GM12878 (cell line): ENCODE data around the gene FOXB1. TPM values are rescaled to one million over a fixed set of nuclear protein-coding genes. Genes with fewer than 3 reads are reported as not detected.

Experiments
- ATAC-seq: fragments of 200-7000 bp; cut with Tn5 transposase; 3 replicates; pipeline ENCODE4 v1.9.1; 2020; ENCODE audit warnings: mild to moderate bottlenecking, moderate library complexity
- BruUV-seq: library from RNA; stranded (reverse); fragments of 400-500 nt; replicated peaks from 2 replicates; lab custom pipeline; 2021; lab: Mats Ljungman, UMichigan
- CTCF ChIA-PET: fragments of 300-600 bp; sonication (Branson Sonifier 250); formaldehyde crosslinking; extraction: SDS; loops from one replicate; lab custom pipeline; 2021; ENCODE audit warnings: inconsistent platforms; lab: Yijun Ruan, JAX
- POLR2A ChIA-PET: fragments of 350-600 bp; formaldehyde crosslinking; extraction: SDS; loops from one replicate; lab custom pipeline; 2021; ENCODE audit warnings: inconsistent platforms; lab: Charles Lee
- RAD21 ChIA-PET: fragments of 300-600 bp; sonication (Branson Sonifier 250); formaldehyde crosslinking; loops from one replicate; lab custom pipeline; 2023; ENCODE audit warnings: antibody characterized with exemption; ENCODE audit not compliant: unreplicated experiment; lab: Charles Lee
- SMC1A ChIA-PET: fragments of 300-600 bp; sonication (Branson Sonifier 250); formaldehyde crosslinking; loops from one replicate; lab custom pipeline; 2023; ENCODE audit not compliant: unreplicated experiment, uncharacterized antibody; lab: Charles Lee
- DNase-seq: peaks from one replicate; pipeline ENCODE4 v3.0.0-alpha.2; 2011; ENCODE audit warnings: low read depth, low spot score
- FAIRE-seq: peaks from 3 replicates; lab custom pipeline; 2011; peaks lifted over from hg19 to GRCh38; lab: Jason Lieb, UNC
- H2AFZ ChIP-seq: 2 replicates; pipeline ENCODE4 v1.6.0; 2011; ENCODE audit warnings: low read depth, low read length, control low read depth; ENCODE audit not compliant: control insufficient read depth
- H3K27ac ChIP-seq: 2 replicates; pipeline ENCODE4 v1.5.1; 2011; ENCODE audit warnings: control low read depth; ENCODE audit not compliant: control insufficient read depth, insufficient read depth
- H3K27me3 ChIP-seq, 2 experiments: replicated peaks in 1 of 2; 2 replicates each; pipeline versions ENCODE4 v1.6.0 to v1.6.1; 2011; ENCODE audit warnings: low read length in 1 of 2; ENCODE audit not compliant: control insufficient read depth in 2 of 2, insufficient read depth in 2 of 2
- H3K36me3 ChIP-seq, 2 experiments: 2 replicates each; pipeline ENCODE4 v1.5.1; 2011; ENCODE audit warnings: low read length in 1 of 2; ENCODE audit not compliant: control insufficient read depth in 2 of 2, insufficient read depth in 2 of 2
- H3K4me1 ChIP-seq: 2 replicates; pipeline ENCODE4 v1.6.1; 2011; ENCODE audit warnings: mild to moderate bottlenecking, low read length, moderate library complexity, mixed read lengths; ENCODE audit not compliant: control insufficient read depth, insufficient read depth
- H3K4me2 ChIP-seq: 2 replicates; pipeline ENCODE4 v1.6.0; 2011; ENCODE audit warnings: control low read depth; ENCODE audit not compliant: control insufficient read depth, insufficient read depth
- H3K4me3 ChIP-seq: fragments of 200-600 bp; sonication (generic); 2 replicates; pipeline ENCODE4 v1.5.1; 2016
- H3K79me2 ChIP-seq: 2 replicates; pipeline ENCODE4 v1.6.0; 2011; ENCODE audit warnings: low read length; ENCODE audit not compliant: control insufficient read depth, insufficient read depth
- H3K9ac ChIP-seq: 2 replicates; pipeline ENCODE4 v1.8.0; 2011; ENCODE audit warnings: low read length, control low read depth, mixed read lengths; ENCODE audit not compliant: control insufficient read depth, insufficient read depth
- H3K9me3 ChIP-seq: replicated peaks from 3 replicates; pipeline ENCODE4 v1.5.1; 2011; ENCODE audit warnings: mild to moderate bottlenecking, low read length; ENCODE audit not compliant: control insufficient read depth, insufficient read depth
- H4K20me1 ChIP-seq: 2 replicates; pipeline ENCODE4 v1.6.0; 2011; ENCODE audit not compliant: control insufficient read depth, insufficient read depth
- CHD4 ChIP-seq: fragments of 200-600 bp; sonication (generic); IDR thresholded peaks from 2 replicates; pipeline ENCODE4 v1.6.1; 2016; ENCODE audit warnings: mild to moderate bottlenecking
- DPF2 ChIP-seq: fragments of 450-650 bp; IDR thresholded peaks from 2 replicates; pipeline ENCODE4 v1.6.1; 2017; ENCODE audit warnings: mild to moderate bottlenecking
- ETV6 ChIP-seq, 2 experiments: fragments of 450-650 bp in 1 of 2; IDR thresholded peaks in 1 of 2; conservative IDR thresholded peaks in 1 of 2; 2 replicates each; pipeline ENCODE4 v1.6.1; 2014; ENCODE audit warnings: antibody characterized with exemption in 1 of 2, borderline replicate concordance in 1 of 2, low read depth in 1 of 2, mild to moderate bottlenecking in 1 of 2, moderate library complexity in 1 of 2
- POU2F2 ChIP-seq: IDR thresholded peaks from 3 replicates; pipeline ENCODE4 v1.6.1; 2011; ENCODE audit warnings: low read depth, mild to moderate bottlenecking, low read length, borderline replicate concordance
- RFX5 ChIP-seq: IDR thresholded peaks from 2 replicates; pipeline ENCODE4 v1.6.1; 2011; ENCODE audit warnings: low read depth, low read length, improper control_type of control experiment
- TCF7 ChIP-seq: IDR thresholded peaks from 2 replicates; pipeline ENCODE4 v1.6.1; 2014; ENCODE audit warnings: antibody characterized with exemption, borderline replicate concordance
- ZBTB11 ChIP-seq: fragments of 450-650 bp; formaldehyde crosslinking; IDR thresholded peaks from 2 replicates; pipeline ENCODE4 v1.5.0; 2022; ENCODE audit warnings: mild to moderate bottlenecking, missing genetic modification characterization
- ZNF384 ChIP-seq: IDR thresholded peaks from 2 replicates; pipeline ENCODE4 v1.6.1; 2012; ENCODE audit warnings: low read depth, mild to moderate bottlenecking, low read length, improper control_type of control experiment, borderline replicate concordance
- WGBS: methylation state at CpG from one replicate; pipeline ENCODE4 v1.1.6; 2016; ENCODE audit warnings: low lambda C conversion rate; ENCODE audit not compliant: insufficient replicate concordance, insufficient coverage; ENCODE audit errors: missing lambda C conversion rate; 5-methylcytosine and 5-hydroxymethylcytosine counted together
- in situ Hi-C: fragments of 300-500 bp; cut with MboI; formaldehyde crosslinking; loops from 9 replicates; pipeline ENCODE4 v1.14.3; 2018; ENCODE audit warnings: mixed read lengths
- intact Hi-C: fragments of 100-400 bp; cut with micrococcal nuclease; formaldehyde crosslinking; loops from one replicate; pipeline ENCODE4 v1.14.2; 2022; ENCODE audit not compliant: unreplicated experiment
- polyA plus RNA-seq, 11 experiments: library from polyadenylated mRNA; depleted of rRNA in 4 of 11; unstranded in 6 of 11; stranded (reverse) in 5 of 11; fragments of >200 nt; fragmentation: Nextera tagmentation in 4 of 11; fragmentation: Illumina TruSeq in 1 of 11; extraction: Ambion mirVana in 4 of 11; extraction: Trizol in 1 of 11; gene quantifications; 1 replicate in 1 of 11; 2 replicates in 10 of 11; pipeline versions ENCODE4 v1.2.1 to v1.2.3, GENCODE V29; 2011 to 2016; ENCODE audit warnings: inconsistent platforms in 2 of 11, missing spikeins in 2 of 11, low read depth in 1 of 11
- total RNA-seq, 4 experiments: library from RNA; depleted of rRNA in 3 of 4; stranded (reverse); fragments of >200 nt in 3 of 4; fragmentation: Illumina TruSeq in 1 of 4; extraction: Trizol in 1 of 4; gene quantifications; 2 replicates each; pipeline versions ENCODE4 v1.2.1 to v1.2.3, GENCODE V29; 2013 to 2021
- TF ChIP-seq, protein P1 (sequence below): fragments of 450-650 bp; IDR thresholded peaks from 2 replicates; pipeline ENCODE4 v1.6.1; 2018; ENCODE audit warnings: borderline replicate concordance, mild to moderate bottlenecking; ENCODE audit not compliant: partially characterized antibody

FOXB1 gene
- total and polyA plus RNA-seq, 10 of the 15 experiments (the other 5 are each of a cell fraction or from before 2014, with no cell fraction given): not detected

GRCh38 chr15:60003243-60004008 is 685 bp upstream of the FOXB1 start:
- BruUV-seq: no TSS peak
- RAD21 ChIA-PET: no interaction called here

More at GRCh38 chr15:60003243-60004008, 685 bp upstream of the FOXB1 start:
- no peaks in the 10 kb centered on the region for H4K20me1 ChIP-seq
- no peak for FAIRE-seq
- H3K9me3 ChIP-seq: peaks cover 8% of the 10 kb centered on the region; the same call in 2 of the 3 replicates
- no peak for ATAC-seq
- H3K79me2 ChIP-seq: no peaks in the 10 kb centered on the region
- no peaks in the 10 kb centered on the region; the same call in 1 of the 2 replicates for H3K4me1 ChIP-seq
- DNase-seq: no peak
- TF ChIP-seq ETV6 (conservative IDR thresholded peaks at IDR 0.05 in 1 of 2, IDR thresholded peaks at IDR 0.05 in 1 of 2; ENCODE audit: borderline replicate concordance in 1 of 2, low read depth in 1 of 2): no peak
- TF ChIP-seq, protein P1, sequence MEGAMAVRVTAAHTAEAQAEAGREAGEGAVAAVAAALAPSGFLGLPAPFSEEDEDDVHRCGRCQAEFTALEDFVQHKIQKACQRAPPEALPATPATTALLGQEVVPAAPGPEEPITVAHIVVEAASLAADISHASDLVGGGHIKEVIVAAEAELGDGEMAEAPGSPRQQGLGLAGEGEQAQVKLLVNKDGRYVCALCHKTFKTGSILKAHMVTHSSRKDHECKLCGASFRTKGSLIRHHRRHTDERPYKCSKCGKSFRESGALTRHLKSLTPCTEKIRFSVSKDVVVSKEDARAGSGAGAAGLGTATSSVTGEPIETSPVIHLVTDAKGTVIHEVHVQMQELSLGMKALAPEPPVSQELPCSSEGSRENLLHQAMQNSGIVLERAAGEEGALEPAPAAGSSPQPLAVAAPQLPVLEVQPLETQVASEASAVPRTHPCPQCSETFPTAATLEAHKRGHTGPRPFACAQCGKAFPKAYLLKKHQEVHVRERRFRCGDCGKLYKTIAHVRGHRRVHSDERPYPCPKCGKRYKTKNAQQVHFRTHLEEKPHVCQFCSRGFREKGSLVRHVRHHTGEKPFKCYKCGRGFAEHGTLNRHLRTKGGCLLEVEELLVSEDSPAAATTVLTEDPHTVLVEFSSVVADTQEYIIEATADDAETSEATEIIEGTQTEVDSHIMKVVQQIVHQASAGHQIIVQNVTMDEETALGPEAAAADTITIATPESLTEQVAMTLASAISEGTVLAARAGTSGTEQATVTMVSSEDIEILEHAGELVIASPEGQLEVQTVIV: no peak
- TF ChIP-seq POU2F2: no peak
- no peak for TF ChIP-seq ZNF384
- no peak for TF ChIP-seq ZBTB11
- TF ChIP-seq TCF7: no peak
- TF ChIP-seq RFX5: no peak
- TF ChIP-seq DPF2: no peak
- no peak for TF ChIP-seq CHD4
- intact Hi-C loops (no loop called here), in situ Hi-C loops (no loop called here)
- H3K36me3 ChIP-seq: no peaks in the 10 kb centered on the region
- no peak overlapping the region for H3K27ac ChIP-seq
- H3K4me3 ChIP-seq: no peak overlapping the region
- ChIA-PET POLR2A (no interaction called here), SMC1A (interaction anchor here (0.6 kb wide), 1 partner anchor 176 kb away, joined by 3 read pairs; no protein-coding TSS in a partner anchor), CTCF (interaction anchor here (0.7 kb wide), 1 partner anchor 8 kb away, joined by 3 read pairs; no protein-coding TSS in a partner anchor)
- WGBS: 3% methylated on average over 23 of the region's 24 CpGs
- H2AFZ ChIP-seq: no peak overlapping the region
- no peak overlapping the region for H3K4me2 ChIP-seq
- no peak overlapping the region for H3K9ac ChIP-seq
- peaks cover 23 to 51% of the 10 kb centered on the region in 2 experiments for H3K27me3 ChIP-seq
